ENCODE data around the gene NOTCH1.
A peak's percentile ranks its signal among the peaks of the same experiment; 100 is the strongest.

NOTCH1 gene

DNA sequence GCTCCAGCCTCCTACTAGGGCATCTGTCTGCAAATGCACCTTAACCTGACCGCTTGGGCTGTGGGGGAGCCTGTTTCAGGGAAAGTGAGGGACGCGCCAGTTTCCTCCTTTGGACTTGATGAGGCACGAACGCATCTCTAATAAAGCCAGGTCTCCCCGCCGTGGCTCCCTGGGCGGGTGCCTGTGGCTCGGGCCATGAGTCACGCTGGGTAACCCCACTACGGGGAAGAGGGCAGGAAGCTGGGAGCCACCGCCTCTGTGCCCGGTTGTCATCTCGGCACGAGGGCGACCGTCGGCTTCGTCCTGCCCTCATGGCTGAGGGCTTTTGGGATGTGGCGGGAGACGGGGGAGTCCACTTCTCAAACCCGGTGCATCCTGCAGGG is 12.1 kb downstream of the NOTCH1 start:
- Histone ChIP-seq H3K27me3 (ENCODE audit: low read depth, low read length) (no peaks in the 10 kb centered on the region), H3K36me3 (ENCODE audit: control insufficient read depth in 1 of 2, insufficient read depth in 2 of 2, low read length in 2 of 2) (peaks cover 0 to 8% of the 10 kb centered on the region in 2 donors), H3K4me1 (ENCODE audit: control insufficient read depth in 1 of 2, insufficient read depth in 2 of 2, low read length in 2 of 2) (peaks cover 0 to 82% of the 10 kb centered on the region in 2 donors), H3K4me3 (ENCODE audit: low read depth in 1 of 2, low read length in 2 of 2) (no peak overlapping the region), H3K9me3 (ENCODE audit: control insufficient read depth in 1 of 2, low read length in 2 of 2) (no peaks in the 10 kb centered on the region), H3K27ac (ENCODE audit: low read length) (peak overlapping the region; percentile 16)

DNA sequence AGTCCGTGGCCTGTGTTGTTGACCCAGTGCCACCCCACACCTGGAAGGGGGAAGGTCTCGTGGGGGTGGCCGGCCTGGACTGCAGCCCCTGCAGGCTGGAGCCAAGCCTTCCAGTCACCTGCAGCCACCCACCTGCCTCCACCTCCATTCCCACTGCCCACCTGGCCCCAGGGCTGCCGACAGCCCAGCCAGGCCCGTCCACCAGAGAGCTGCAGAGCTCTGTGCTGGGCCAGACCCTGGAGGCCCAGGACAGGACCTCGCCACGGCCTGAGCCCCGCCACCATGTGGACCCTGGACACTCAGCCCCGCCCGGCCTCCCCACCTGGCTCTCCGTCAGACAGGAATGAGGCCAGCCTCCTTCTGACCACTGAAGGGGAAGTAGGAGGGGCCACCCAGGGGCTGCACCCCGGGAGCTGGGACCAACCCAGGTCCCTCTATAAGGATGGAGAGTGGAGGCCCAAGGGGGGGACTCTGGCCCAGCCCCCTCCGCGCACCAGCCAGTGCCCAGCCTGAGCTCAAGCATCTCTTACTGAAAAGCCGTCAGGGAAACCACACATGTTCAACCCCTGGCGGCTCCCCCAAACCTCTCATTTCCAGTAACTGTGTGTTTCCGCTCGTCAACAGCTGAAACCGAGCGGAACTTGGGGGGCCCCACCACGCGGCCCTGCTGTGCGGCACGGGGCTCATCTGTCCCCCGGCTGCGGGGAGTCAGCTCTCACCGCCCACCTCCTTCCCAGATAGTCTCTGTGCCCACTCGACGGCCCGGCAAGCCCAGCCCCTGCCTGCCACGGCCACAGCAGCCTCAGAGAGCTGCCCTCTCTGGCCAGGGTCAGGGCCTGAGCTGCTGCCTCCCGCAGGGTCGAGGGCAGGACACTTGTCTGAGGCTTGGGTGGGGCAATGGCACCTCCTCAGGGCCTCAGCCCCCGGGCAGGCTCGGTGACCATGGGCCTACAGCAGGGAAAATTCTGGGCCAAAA is 12.8 kb downstream of the NOTCH1 start:
- Histone ChIP-seq H3K4me3 (ENCODE audit: low read depth in 1 of 2, low read length in 2 of 2) (no peak overlapping the region), H3K36me3 (ENCODE audit: control insufficient read depth in 1 of 2, insufficient read depth in 2 of 2, low read length in 2 of 2) (peaks cover 0 to 8% of the 10 kb centered on the region in 2 donors), H3K27ac (ENCODE audit: low read length) (no peak overlapping the region), H3K9me3 (ENCODE audit: control insufficient read depth in 1 of 2, low read length in 2 of 2) (no peaks in the 10 kb centered on the region), H3K4me1 (ENCODE audit: control insufficient read depth in 1 of 2, insufficient read depth in 2 of 2, low read length in 2 of 2) (peaks cover 0 to 81% of the 10 kb centered on the region in 2 donors), H3K27me3 (ENCODE audit: low read depth, low read length) (no peaks in the 10 kb centered on the region)

GRCh38 chr9:136531904-136532798 is 13.7 kb downstream of the NOTCH1 start:
- no peak overlapping the region for H3K27ac ChIP-seq (ENCODE audit: low read length)
- no peaks in the 10 kb centered on the region for H3K9me3 ChIP-seq (ENCODE audit: control insufficient read depth in 1 of 2, low read length in 2 of 2)
- H3K27me3 ChIP-seq (ENCODE audit: low read depth, low read length), result no peaks in the 10 kb centered on the region
- peaks cover 0 to 85% of the 10 kb centered on the region in 2 donors for H3K4me1 ChIP-seq (ENCODE audit: control insufficient read depth in 1 of 2, insufficient read depth in 2 of 2, low read length in 2 of 2)
- H3K36me3 ChIP-seq (ENCODE audit: control insufficient read depth in 1 of 2, insufficient read depth in 2 of 2, low read length in 2 of 2), result peaks cover 0 to 8% of the 10 kb centered on the region in 2 donors
- H3K4me3 ChIP-seq (ENCODE audit: low read depth in 1 of 2, low read length in 2 of 2), result no peak overlapping the region

- Histone ChIP-seq H3K4me1 (ENCODE audit: control insufficient read depth in 1 of 2, insufficient read depth in 2 of 2, low read length in 2 of 2) (peaks cover 0 to 88% of the 10 kb centered on the region in 2 donors), H3K9me3 (ENCODE audit: control insufficient read depth in 1 of 2, low read length in 2 of 2) (no peaks in the 10 kb centered on the region), H3K27me3 (ENCODE audit: low read depth, low read length) (no peaks in the 10 kb centered on the region), H3K4me3 (ENCODE audit: low read depth in 1 of 2, low read length in 2 of 2) (no peak overlapping the region), H3K36me3 (ENCODE audit: control insufficient read depth in 1 of 2, insufficient read depth in 2 of 2, low read length in 2 of 2) (peaks cover 0 to 8% of the 10 kb centered on the region in 2 donors), H3K27ac (ENCODE audit: low read length) (no peak overlapping the region)
Measured at GRCh38 chr9:136531186-136531903, 14.5 kb downstream of the NOTCH1 start.

GRCh38 chr9:136530461-136531089 is 15.3 kb downstream of the NOTCH1 start:
- Histone ChIP-seq H3K27ac (ENCODE audit: low read length) (no peak overlapping the region), H3K36me3 (ENCODE audit: control insufficient read depth in 1 of 2, insufficient read depth in 2 of 2, low read length in 2 of 2) (peaks cover 0 to 8% of the 10 kb centered on the region in 2 donors), H3K4me3 (ENCODE audit: low read depth in 1 of 2, low read length in 2 of 2) (no peak overlapping the region), H3K9me3 (ENCODE audit: control insufficient read depth in 1 of 2, low read length in 2 of 2) (no peaks in the 10 kb centered on the region), H3K27me3 (ENCODE audit: low read depth, low read length) (no peaks in the 10 kb centered on the region), H3K4me1 (ENCODE audit: control insufficient read depth in 1 of 2, insufficient read depth in 2 of 2, low read length in 2 of 2) (peaks cover 0 to 87% of the 10 kb centered on the region in 2 donors)

DNA sequence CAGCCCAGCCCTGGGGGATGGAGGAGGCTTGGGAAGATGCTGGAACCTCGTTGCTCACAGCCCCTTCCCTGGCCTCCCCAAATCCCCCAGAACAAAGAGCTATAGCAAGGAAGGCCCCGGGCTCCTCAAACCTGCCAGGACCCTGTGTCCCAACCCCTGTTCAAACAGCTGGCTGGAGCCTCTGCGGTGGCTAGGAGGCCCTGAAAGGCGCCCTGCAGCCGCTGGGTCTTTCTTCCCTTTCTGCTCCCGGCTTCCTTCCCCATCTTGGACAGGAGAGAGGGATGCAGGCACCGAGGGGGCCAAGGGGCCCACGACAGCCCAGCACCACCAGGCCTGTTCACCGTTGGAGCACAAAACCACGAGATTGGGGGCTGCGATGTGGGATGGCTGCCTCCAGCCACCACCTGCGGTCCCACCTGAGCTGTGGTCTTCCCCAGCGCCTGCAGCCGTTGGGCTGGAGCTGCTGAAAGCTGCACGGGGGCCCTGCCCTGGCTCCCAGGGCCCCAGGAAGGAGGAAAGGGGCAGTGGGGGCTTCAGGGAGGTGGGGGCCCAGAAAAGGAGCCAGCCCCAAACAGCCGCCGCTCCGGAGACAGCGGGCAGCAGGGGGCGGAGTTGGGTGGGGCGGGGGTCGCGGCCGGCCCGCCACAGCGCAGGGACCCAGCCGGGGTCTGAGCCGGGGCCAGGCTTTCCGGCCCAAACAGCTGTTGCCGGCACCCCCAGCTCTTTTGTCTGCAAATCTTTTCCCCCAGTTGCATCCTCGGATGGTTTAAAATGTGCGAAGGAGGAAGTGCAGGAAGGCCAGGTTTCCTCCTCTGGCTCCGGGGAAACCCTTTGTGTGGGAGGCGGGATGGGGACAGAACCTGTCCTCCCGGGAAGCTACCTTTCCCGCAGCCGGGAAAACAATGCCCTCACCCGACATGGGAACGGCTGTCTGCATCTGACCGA is 16.1 kb downstream of the NOTCH1 start:
- Histone ChIP-seq H3K36me3 (ENCODE audit: control insufficient read depth in 1 of 2, insufficient read depth in 2 of 2, low read length in 2 of 2) (peaks cover 0 to 8% of the 10 kb centered on the region in 2 donors), H3K4me1 (ENCODE audit: control insufficient read depth in 1 of 2, insufficient read depth in 2 of 2, low read length in 2 of 2) (peaks cover 0 to 84% of the 10 kb centered on the region in 2 donors), H3K4me3 (ENCODE audit: low read depth in 1 of 2, low read length in 2 of 2) (no peak overlapping the region), H3K27me3 (ENCODE audit: low read depth, low read length) (no peaks in the 10 kb centered on the region), H3K27ac (ENCODE audit: low read length) (no peak overlapping the region), H3K9me3 (ENCODE audit: control insufficient read depth in 1 of 2, low read length in 2 of 2) (no peaks in the 10 kb centered on the region)

- H3K36me3 ChIP-seq (ENCODE audit: control insufficient read depth in 1 of 2, insufficient read depth in 2 of 2, low read length in 2 of 2), result peaks cover 0 to 5% of the 10 kb centered on the region in 2 donors
- H3K9me3 ChIP-seq (ENCODE audit: control insufficient read depth in 1 of 2, low read length in 2 of 2), result no peaks in the 10 kb centered on the region
- no peaks in the 10 kb centered on the region for H3K27me3 ChIP-seq (ENCODE audit: low read depth, low read length)
- H3K4me3 ChIP-seq (ENCODE audit: low read depth in 1 of 2, low read length in 2 of 2), result no peak overlapping the region
- no peak overlapping the region for H3K27ac ChIP-seq (ENCODE audit: low read length)
- peaks cover 0 to 83% of the 10 kb centered on the region in 2 donors for H3K4me1 ChIP-seq (ENCODE audit: control insufficient read depth in 1 of 2, insufficient read depth in 2 of 2, low read length in 2 of 2)
Measured at GRCh38 chr9:136528716-136529341, 17.0 kb downstream of the NOTCH1 start.

GRCh38 chr9:136527721-136528710 is 17.8 kb downstream of the NOTCH1 start:
- no peaks in the 10 kb centered on the region for H3K9me3 ChIP-seq (ENCODE audit: control insufficient read depth in 1 of 2, low read length in 2 of 2)
- H3K4me3 ChIP-seq (ENCODE audit: low read depth in 1 of 2, low read length in 2 of 2), result no peak overlapping the region
- peaks cover 0 to 8% of the 10 kb centered on the region in 2 donors for H3K36me3 ChIP-seq (ENCODE audit: control insufficient read depth in 1 of 2, insufficient read depth in 2 of 2, low read length in 2 of 2)
- peak overlapping the region; percentile 31 for H3K27ac ChIP-seq (ENCODE audit: low read length)
- H3K4me1 ChIP-seq (ENCODE audit: control insufficient read depth in 1 of 2, insufficient read depth in 2 of 2, low read length in 2 of 2), result peaks cover 0 to 77% of the 10 kb centered on the region in 2 donors
- no peaks in the 10 kb centered on the region for H3K27me3 ChIP-seq (ENCODE audit: low read depth, low read length)

DNA sequence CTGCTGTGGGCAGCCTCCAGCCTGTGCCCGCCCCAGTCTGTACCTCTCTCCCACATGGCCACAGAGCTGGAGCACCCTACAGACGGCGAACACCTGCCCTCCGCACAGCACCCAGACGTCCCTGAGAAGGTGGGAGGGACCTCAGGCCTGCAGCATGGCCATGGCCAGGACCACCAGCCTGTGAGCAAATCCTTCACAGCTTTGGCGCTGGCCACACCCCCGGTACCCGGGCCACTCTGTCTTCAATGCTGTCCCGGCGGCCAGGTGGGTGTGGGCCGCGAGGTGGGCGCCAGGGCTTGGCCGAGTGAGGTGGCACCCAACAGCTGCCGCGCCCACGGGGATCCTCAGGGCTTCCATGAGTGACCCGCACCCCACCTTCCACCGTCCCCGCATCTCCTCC is 18.7 kb downstream of the NOTCH1 start:
- Histone ChIP-seq H3K4me3 (ENCODE audit: low read depth in 1 of 2, low read length in 2 of 2) (no peak overlapping the region), H3K27ac (ENCODE audit: low read length) (peak overlapping the region; percentile 39)

More for the DNA sequence above, 18.7 kb downstream of the NOTCH1 start:
- Histone ChIP-seq H3K36me3 (ENCODE audit: control insufficient read depth in 1 of 2, insufficient read depth in 2 of 2, low read length in 2 of 2) (peaks cover 0 to 17% of the 10 kb centered on the region in 2 donors), H3K9me3 (ENCODE audit: control insufficient read depth in 1 of 2, low read length in 2 of 2) (no peaks in the 10 kb centered on the region), H3K27me3 (ENCODE audit: low read depth, low read length) (no peaks in the 10 kb centered on the region), H3K4me1 (ENCODE audit: control insufficient read depth in 1 of 2, insufficient read depth in 2 of 2, low read length in 2 of 2) (peaks cover 0 to 73% of the 10 kb centered on the region in 2 donors)
